ENCODE data around the gene TAGLN3.

- TF ChIP-seq CTCF (IDR thresholded peaks at IDR 0.05), result no peak
- TF ChIP-seq POLR2A (IDR thresholded peaks at IDR 0.05), result no peak
Observed at GRCh38 chr3:111998636-111999483, at the start of gene TAGLN3.

All from body of pancreas (tissue), 4 donors.